ENCODE measurements around the gene SERPINB12. TPM values are rescaled to one million over a fixed set of nuclear protein-coding genes. Genes with fewer than 3 reads are reported as not detected.

SERPINB12 gene
- total RNA-seq, 1 experiment from 2014 or later, result not detected

DNA sequence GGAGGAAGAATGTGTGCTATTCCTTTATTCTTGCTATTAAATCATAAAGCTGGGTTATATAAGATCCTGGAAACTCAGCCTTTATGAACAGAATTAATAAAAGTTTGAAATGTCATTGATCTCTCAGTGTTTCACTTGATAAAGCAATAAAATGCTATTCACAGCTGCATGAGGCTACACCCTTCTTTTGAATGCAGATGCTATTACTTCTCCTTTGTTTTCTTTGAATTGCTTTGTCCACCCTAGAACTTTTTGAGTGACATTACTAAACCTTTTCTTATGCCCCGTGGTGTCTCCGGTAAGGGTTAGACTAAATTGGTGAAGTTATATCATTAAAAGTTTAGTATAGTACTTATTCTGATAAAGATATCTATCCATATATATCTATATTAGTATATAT, 46.5 kb upstream of the SERPINB12 start:
- H3K4me1 ChIP-seq (ENCODE audit: control insufficient read depth, insufficient read depth, low read length), result no peaks in the 10 kb centered on the region
- intact Hi-C loops (cut with micrococcal nuclease; ENCODE audit: unreplicated experiment) (no loop called here), in situ Hi-C loops (cut with HindIII; ENCODE audit: low pct_unique_long_range_greater_than_20kb, low sequenced_read_pairs) (no loop called here)
- H3K36me3 ChIP-seq (ENCODE audit: control insufficient read depth, insufficient read depth, low read length), result no peaks in the 10 kb centered on the region
- H3K27me3 ChIP-seq (ENCODE audit: control insufficient read depth, insufficient read depth, low read length), result no peaks in the 10 kb centered on the region
- DNase-seq (ENCODE audit: low read depth, low spot score) (no peak), ATAC-seq (no peak)
- BruUV-seq (replicated peaks), result no TSS peak
- ChIA-PET CTCF (no interaction called here), POLR2A (no interaction called here)
- H3K9me3 ChIP-seq (ENCODE audit: control insufficient read depth, insufficient read depth, low read depth, low read length), result no peaks in the 10 kb centered on the region
- no peak for TF ChIP-seq TCF7L2 (IDR thresholded peaks at IDR 0.05; ENCODE audit: low read depth, low read length)
- TF ChIP-seq SIN3A (IDR thresholded peaks at IDR 0.05; ENCODE audit: borderline replicate concordance, insufficient read depth, low read depth, low read length), result no peak
- TF ChIP-seq POLR2AphosphoS5 (IDR thresholded peaks at IDR 0.05; ENCODE audit: low read depth, low read length), result no peak
- TF ChIP-seq, protein P1, sequence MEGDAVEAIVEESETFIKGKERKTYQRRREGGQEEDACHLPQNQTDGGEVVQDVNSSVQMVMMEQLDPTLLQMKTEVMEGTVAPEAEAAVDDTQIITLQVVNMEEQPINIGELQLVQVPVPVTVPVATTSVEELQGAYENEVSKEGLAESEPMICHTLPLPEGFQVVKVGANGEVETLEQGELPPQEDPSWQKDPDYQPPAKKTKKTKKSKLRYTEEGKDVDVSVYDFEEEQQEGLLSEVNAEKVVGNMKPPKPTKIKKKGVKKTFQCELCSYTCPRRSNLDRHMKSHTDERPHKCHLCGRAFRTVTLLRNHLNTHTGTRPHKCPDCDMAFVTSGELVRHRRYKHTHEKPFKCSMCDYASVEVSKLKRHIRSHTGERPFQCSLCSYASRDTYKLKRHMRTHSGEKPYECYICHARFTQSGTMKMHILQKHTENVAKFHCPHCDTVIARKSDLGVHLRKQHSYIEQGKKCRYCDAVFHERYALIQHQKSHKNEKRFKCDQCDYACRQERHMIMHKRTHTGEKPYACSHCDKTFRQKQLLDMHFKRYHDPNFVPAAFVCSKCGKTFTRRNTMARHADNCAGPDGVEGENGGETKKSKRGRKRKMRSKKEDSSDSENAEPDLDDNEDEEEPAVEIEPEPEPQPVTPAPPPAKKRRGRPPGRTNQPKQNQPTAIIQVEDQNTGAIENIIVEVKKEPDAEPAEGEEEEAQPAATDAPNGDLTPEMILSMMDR (IDR thresholded peaks at IDR 0.05), result no peak
- TF ChIP-seq REST (IDR thresholded peaks at IDR 0.05; ENCODE audit: insufficient read depth in 1 of 2, low read depth in 2 of 2, low read length in 1 of 2), result no peak
- H3K4me3 ChIP-seq (ENCODE audit: low read depth in 2 of 2, low read length in 2 of 2), result no peak overlapping the region
- H3K27ac ChIP-seq (ENCODE audit: low read length), result no peak overlapping the region

DNA sequence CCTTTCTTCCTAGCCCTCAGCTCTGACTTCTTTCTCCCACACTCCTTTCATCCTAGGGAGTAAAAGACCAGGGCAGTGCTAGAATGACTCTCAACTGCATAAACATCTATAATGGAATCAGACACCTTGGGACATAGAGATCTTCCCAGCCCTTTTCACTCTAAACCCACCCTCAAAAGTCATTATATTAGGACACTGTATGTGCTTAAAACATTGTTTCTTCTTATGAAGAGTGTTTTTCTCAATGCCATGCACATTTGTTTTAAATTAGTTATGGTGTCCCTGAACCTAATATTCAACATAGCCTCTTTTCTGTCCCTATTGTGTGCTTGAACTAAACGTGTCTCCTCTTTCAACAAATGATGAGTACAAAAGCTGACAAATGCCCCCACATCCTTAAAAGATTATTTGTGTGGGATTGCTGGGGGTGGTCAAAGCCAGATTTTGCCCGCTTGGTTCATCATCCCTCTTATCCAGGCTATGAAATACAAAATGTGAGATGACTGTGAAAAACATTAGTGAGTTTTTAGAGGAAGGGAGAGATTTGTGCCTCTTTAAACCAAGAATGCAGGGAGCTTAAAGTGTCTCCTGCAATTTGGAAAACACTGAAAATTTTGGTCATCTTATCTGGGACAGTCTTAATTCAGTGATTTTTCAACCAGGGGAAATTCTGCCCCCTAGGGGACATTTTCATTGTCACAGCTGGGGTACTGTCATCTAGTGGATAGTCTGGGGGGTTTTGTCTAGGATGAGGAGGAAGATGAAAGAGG, 36.4 kb upstream of the SERPINB12 start:
- TF ChIP-seq, protein P1 (IDR thresholded peaks at IDR 0.05), result peak; percentile 62
- TF ChIP-seq POLR2AphosphoS5 (IDR thresholded peaks at IDR 0.05; ENCODE audit: low read depth, low read length), result no peak
- TF ChIP-seq SIN3A (IDR thresholded peaks at IDR 0.05; ENCODE audit: borderline replicate concordance, insufficient read depth, low read depth, low read length), result no peak
- Histone ChIP-seq H3K27me3 (ENCODE audit: control insufficient read depth, insufficient read depth, low read length) (no peaks in the 10 kb centered on the region), H3K9me3 (ENCODE audit: control insufficient read depth, insufficient read depth, low read depth, low read length) (no peaks in the 10 kb centered on the region), H3K4me1 (ENCODE audit: control insufficient read depth, insufficient read depth, low read length) (no peaks in the 10 kb centered on the region), H3K27ac (ENCODE audit: low read length) (no peak overlapping the region), H3K4me3 (ENCODE audit: low read depth in 2 of 2, low read length in 2 of 2) (no peak overlapping the region), H3K36me3 (ENCODE audit: control insufficient read depth, insufficient read depth, low read length) (no peaks in the 10 kb centered on the region)
- DNase-seq (ENCODE audit: low read depth, low spot score), result peak; percentile 7
- POLR2A ChIA-PET, result no interaction called here
- no peak for ATAC-seq
- CTCF ChIA-PET, result no interaction called here
- intact Hi-C loops (cut with micrococcal nuclease; ENCODE audit: unreplicated experiment) (no loop called here), in situ Hi-C loops (cut with HindIII; ENCODE audit: low pct_unique_long_range_greater_than_20kb, low sequenced_read_pairs) (no loop called here)
- BruUV-seq (replicated peaks), result no TSS peak
